GM18526 (cell line): ENCODE results near the gene GPR63.

Experiments used
- POLR2A ChIP-seq: IDR thresholded peaks from 3 replicates; pipeline ENCODE4 v1.6.1; 2011; ENCODE audit not compliant: insufficient read length; ENCODE audit errors: extremely low read depth

The GPR63 gene

DNA sequence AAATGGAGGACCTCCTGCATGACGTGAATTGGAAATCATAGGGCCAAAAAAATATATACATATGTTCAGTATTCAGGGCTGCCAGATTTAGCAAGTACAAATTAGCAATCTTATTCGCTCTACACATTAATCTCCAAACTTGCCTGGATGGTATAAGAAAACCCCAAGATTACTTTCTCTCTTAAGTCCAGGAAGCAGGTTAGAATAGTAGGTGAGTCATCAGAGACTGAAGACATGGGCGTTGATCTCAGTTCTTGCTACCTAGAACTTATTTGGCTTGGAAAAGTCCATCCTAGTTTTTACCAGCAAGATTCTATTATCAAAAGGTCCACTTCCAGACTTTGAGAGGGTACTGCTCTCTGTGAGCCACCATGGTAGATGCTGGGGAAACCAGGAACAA lies 47.4 kb downstream of the GPR63 start:
- TF ChIP-seq POLR2A: no peak

DNA sequence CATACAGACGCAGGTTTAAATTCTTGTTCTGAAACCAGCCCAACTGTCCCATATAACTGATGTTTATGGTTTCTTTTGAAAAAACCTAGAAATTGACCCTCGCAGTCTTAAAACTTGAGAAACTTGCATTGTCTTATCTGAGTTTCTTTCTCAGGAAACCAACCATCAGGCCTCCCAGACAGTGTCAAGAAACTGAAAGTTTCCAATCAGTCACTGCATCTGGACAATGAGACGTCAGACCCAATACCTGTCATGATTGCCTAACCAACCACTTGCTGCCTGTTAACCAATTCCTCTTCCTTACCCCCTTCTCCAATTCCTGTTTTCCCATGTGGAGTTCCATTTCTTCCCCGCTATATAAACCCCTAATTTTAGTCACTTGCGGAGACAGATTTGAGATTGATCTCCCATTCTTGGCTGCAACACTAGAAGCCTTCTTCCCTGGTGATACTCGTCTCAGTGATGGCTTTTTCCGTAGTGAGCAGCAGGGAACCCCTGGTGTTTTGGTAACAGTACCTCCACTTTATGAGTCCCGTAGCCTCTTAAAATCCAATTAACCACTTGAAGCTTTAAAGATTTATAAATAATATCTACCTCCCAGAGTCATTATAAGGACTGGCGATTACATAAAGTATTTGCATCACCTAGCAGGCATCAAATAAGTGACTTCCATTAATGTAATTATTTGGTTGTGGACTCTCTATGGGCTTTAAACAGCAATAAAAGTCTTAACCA lies 49.3 kb downstream of the GPR63 start:
- no peak for TF ChIP-seq POLR2A

DNA sequence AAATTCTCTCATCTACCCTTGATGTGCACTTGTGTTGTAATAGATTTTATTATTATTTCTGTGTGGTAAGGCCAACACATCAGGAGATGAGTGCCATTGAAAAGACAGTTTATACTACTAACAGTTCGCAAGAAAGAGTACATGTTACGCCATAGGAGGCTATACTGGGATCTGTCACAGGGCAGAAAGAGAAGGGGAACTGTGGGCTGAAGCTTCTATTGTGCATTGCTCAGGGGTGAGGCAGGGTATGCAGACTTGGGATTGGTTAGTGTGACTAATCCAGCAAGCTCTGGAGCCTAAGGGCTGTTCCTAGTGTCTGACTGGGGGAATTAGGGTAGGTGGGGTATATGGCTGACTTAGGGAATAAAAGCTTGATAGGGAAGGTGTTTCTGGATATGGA lies 50.9 kb downstream of the GPR63 start:
- no peak for TF ChIP-seq POLR2A

DNA sequence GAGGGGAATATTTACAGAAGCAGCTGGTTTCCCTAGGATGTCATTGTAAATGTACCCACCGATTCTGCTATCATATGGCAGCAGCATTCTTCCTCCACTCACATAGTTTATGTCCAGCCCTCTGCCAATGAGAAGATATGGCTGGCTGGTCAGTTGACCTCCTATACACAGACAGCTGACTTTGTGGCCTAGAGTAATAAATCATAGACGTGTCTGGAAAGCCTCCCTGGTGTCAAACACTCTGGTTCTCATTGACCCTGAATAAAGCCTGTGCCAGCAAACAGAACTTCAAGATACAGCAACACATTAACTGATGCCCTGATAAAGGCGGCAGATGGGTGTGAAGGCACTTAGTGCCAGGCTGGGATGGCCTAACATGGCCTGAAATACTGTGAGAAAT lies 52.6 kb downstream of the GPR63 start:
- TF ChIP-seq POLR2A: no peak

DNA sequence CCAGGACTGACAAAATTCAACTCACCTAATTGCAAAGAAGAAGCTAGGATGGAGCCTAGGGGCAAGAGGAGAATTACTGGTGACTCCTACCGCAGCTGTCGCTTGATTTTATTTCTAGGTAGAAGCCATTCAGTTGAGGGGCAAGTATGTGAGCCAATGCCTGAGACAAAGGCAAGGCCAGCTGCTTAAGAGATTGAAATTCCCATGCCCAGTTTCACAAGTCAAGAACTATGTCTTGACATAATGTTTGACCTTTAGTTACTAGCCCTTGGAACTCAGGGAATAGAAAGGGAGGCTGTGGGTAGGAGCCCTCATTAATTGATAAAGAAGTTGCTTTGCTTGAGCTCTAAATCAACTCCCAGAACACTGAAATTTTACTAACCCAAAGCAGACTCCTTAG lies 54.0 kb downstream of the GPR63 start:
- TF ChIP-seq POLR2A: no peak

DNA sequence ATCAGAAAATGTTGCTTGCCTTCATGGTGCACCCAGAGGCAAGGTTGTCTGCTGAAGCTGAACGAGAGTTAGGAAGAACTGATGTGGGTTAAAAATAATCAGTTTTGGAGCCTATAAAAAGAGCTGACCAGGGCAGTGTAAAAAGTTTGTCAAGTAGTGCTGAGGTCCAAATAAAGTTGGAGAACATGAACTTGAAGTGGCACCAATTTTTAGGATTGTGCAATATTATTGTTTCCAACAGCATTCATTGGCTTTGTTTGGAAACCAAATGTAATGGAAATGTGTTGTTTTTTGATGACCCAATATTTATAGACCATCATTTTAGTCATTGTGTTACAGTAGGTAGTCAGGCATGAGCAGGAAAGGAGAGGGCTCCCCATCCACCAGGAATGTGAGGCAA lies 55.7 kb downstream of the GPR63 start:
- TF ChIP-seq POLR2A: no peak

DNA sequence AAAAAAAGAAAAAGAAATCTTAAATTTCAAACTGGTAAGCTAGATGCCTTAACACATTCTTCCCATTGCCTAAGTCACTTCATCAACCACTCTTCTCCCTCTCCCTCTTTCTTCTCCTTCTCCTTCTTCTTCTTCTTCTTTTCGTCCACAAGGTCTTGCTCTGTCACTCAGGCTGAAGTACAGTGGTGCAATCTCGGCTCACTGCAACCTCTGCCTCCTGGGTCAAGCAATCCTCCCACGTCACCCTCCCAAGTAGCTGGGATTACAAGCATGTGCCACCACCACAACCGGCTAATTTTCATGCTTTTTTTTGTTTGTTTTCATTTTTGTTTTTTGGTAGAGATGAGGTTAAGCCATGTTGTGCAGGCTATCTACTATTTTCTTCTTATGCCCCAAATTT lies 60.2 kb downstream of the GPR63 start:
- TF ChIP-seq POLR2A: no peak

DNA sequence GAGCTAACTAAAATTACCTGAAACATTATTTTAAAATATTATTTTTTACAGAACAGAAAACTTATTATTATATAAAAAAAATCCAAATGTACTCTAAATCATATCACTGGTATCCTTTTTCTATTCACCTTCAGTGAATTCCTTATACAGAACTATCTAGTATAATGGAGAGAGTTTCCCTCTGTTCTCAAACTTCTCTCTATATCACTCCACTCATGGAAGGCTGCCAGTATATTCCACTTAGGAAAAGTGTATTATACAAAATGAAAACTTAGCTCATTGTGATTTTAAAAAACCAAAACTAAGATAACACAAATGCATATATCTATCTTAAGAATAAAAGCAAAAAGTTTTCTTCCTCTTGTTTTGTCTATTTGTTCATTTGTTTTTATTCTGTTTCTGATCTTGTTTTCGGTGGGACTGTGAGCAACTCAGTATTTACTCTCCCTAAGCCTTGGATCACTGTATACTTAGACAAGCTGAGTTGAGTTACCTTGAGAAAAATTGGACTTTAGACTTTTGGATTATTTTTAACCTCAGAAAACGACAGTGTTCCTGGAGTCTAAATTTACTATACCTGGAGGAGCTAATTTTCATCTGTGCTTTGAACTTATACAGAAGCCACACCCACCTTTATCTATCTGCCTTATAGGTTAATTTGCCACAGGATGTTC lies 61.4 kb downstream of the GPR63 start:
- no peak for TF ChIP-seq POLR2A

DNA sequence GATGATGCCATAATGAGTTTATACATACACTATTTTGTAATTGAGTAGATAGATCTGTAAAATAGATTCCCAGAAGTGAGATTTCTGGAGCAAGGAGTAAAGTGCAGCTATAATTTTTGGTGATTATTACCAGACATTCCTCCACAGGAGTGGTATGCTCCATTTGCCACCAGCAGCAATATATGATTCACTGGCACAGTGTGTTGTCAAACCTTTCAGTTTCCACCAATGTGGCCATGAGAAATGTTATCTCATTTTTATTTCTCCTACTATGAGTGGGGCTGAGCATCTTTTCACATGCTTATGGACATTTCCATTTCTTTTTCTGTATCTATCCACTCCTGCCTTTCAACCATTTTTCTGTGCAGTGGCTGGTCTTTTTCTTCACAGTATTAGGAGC lies 70.5 kb downstream of the GPR63 start:
- no peak for TF ChIP-seq POLR2A

DNA sequence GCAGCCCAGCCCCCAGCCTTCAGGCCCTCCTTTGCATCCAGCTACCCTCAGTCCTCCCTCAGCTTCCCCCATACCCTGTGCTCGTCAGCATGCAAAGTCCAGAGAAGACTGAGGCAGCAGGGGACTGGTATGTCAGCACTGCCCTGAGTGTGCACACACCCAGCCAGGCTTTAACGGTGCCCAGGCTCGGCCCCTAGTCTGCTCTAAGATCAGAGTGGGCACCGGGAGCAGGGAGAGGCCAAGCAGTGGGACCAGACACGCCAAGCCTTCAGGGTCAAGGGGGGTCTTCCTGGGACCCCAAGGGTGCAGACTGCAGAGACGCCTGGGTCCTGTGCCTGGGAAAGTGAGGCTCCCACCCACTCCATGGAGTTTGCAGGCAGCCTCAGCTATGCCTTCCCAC lies 74.7 kb downstream of the GPR63 start:
- TF ChIP-seq POLR2A: no peak

DNA sequence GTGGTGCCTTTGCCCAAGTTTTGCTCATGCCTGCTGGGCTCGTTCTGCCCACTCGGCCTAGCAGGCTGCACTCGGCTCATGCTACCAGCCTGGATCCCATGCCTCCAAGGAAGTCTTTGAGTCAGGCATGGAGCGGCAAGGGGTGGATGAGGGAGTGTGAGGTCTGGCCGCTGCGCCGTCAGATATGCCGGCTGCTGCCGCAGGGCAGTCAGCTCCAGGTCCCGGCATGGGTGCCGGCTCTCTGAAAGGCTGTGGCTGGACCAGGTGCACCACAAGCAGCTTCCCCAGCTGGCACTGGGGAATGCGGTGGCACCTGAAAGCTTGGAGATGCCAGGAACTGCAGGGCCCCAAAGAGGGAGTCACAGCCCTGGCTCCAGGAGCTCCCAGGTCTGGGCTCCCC lies 75.5 kb downstream of the GPR63 start:
- TF ChIP-seq POLR2A: no peak

DNA sequence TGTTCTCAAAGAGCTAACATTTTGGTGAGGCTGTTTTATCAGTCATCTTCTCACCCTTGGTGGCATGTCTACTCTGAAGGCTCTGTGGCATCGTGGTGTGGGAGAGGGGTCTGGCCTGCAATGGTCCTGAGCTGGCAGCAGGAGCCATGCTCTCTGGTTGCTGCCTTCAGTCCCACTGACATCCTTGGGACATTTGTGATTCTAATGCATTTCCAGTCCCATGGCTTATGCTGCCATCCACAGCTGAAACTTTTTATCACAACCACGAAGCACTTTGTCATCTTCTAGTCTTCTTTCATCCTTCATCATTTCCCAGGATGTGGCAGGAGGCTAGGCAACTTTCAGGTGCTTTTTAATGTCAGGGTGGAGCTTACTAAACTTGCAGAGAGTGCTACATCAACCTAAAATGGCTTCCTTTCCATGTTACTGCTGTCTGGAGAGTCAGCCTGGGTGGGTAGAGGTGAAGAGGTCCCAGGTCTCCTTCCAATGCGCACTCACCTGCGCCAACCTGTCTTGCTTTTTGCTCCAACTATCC lies 77.1 kb downstream of the GPR63 start:
- TF ChIP-seq POLR2A: no peak

DNA sequence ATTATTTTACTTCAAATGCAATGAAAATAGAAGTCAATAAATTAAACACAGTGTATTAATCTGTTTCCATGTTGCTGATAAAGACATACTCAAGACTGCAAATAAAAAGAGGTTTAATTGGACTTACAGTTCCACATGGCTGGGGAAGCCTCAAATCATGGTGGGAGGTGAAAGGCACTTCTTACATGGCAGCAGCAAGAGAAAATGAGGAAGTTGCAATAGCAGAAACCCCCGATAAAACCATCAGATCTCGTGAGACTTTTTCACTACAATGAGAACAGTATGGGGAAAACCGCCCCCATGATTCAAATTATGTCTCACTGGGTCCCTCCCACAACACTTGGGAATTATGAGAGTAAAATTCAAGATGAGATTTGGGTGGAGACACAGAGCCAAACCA lies 82.2 kb downstream of the GPR63 start:
- no peak for TF ChIP-seq POLR2A

DNA sequence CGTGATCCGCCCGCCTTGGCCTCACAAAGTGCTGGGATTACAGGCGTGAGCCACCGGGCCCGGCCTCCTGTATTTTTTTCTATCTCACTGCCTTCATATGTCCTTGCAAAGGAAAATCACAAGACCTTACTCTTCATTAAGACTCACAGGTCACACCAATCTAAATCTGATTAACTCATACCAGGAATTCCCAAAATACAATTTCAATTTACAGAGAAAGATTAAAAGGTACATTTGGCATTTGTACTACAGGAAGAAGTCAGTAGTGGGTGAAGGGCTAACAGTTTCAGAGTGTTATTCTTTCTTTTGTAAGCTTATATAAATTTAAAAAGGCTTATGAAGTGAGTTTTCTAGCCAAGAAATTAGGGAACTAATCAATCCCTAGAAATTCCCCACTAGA lies 87.4 kb downstream of the GPR63 start:
- no peak for TF ChIP-seq POLR2A
